SW480 (cell line): ENCODE results near the gene HOXB4.

Experiments used
- DNase-seq: peaks from one replicate; pipeline ENCODE4 v3.0.0-alpha.2; 2016; ENCODE audit warnings: low spot score

HOXB4 gene

GRCh38 chr17:48528936-48529682, 49.0 kb downstream of the HOXB4 start:
- DNase-seq = no peak

- DNase-seq = no peak
Observed at GRCh38 chr17:48528153-48528935, 49.8 kb downstream of the HOXB4 start.

GRCh38 chr17:48527547-48527932, 50.6 kb downstream of the HOXB4 start:
- DNase-seq = no peak

- no peak for DNase-seq
Observed at GRCh38 chr17:48526608-48527546, 51.3 kb downstream of the HOXB4 start.
